Measurements from ENCODE around the gene RNU6-7. TPM values are rescaled to one million over a fixed set of nuclear protein-coding genes. Genes with fewer than 3 reads are reported as not detected.

Gene RNU6-7
- not detected in 2 replicates for total RNA-seq

DNA sequence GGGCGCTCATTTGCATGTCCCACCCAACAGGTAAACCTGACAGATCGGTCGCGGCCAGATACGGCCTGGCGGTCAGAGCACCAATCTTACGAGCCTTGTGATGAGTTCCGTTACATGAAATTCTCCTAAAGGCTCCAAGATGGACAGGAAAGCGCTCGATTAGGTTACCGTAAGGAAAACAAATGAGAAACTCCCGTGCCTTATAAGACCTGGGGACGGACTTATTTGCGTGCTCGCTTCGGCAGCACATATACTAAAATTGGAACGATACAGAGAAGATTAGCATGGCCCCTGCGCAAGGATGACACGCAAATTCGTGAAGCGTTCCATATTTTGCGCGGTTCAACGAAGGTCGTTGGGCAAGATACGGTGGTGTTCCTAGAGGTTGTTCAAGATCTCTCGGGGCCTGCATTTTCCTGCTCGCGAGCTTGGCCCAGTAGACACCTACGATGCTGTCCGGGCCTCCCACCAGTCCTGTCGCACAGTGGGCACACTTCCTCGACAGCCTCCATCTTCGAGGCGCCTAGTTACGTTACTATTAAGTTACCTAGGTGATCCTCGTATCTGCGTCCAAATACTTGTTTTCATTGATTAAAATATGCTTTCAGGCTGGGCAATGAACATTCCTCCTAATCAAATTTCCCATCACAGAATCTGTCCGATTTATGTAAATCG, at the start of gene RNU6-7:
Gene RNU6-7 (plus strand): TSS at position 230 of the 675 bp plus-strand sequence.

DNA sequence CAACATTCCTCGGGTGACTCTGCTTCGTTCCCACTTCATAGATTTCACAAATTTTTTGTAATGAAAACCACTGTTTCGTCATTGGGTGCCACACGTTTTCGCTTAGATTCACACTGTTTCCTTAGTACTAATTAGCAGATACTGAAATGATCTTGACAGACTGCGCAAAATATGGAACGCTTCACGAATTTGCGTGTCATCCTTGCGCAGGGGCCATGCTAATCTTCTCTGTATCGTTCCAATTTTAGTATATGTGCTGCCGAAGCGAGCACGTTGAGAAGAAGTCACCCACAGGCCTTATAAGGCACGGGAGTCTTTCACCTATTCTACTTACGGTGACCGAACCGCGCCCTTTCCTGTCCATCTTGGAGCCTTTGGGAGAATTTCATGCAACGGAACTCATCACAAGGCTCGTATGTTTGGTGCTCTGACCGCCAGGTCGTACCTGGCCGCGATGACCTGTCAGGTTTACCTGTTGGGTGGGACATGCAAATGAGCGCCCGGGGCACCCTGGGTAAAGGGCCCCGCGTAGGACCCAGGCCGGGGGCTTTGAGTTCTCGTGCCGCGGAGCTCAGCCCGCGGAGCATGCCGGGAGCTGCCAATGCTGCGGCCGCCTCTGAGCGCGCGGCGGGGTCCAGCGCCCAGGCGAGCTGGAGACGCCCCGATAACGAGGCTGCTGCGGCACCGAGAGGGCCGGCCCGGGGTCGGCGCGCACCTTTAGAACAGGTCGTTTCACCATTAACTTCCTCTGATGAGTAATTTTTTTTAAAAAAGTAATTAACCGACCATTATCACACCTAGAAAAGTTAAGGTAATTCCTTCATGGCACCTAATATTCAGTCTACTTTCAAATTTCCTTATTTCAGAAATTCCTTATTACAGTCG, 1.4 kb downstream of the RNU6-7 start, which contains the start of gene RNU6-8:
Gene RNU6-8 (minus strand): TSS at position 272 of the 885 bp plus-strand sequence.

Other genes starting within 250 kb of the RNU6-7 start
- 40.2 and 49.8 TPM in 2 replicates for gene ARHGAP5, start 124.7 kb upstream of the RNU6-7 start, total RNA-seq
- gene RNU6-8, start 1.2 kb downstream of the RNU6-7 start, total RNA-seq: not detected in 2 replicates
- gene AKAP6, start 127.3 kb downstream of the RNU6-7 start, total RNA-seq: 0.22 and 0.86 TPM in 2 replicates

Measured in dermis lymphatic vessel endothelial cell (primary cell).